Progenitor cell of endocrine pancreas (in vitro differentiated cells): ENCODE measurements around the gene HCN2. TPM values are rescaled to one million over a fixed set of nuclear protein-coding genes. Genes with fewer than 3 reads are reported as not detected.
"Not testable (repeated sequence)": the region's sequence is repeated elsewhere in the genome, so short reads cannot be mapped to it uniquely, and the experiment has no call there.

Experiments used
- DNase-seq: peaks from one replicate; pipeline ENCODE4 v3.0.0; 2021; ENCODE audit warnings: low spot score; ENCODE audit not compliant: unreplicated experiment
- H3K27ac Mint-ChIP-seq: 2 replicates; pipeline ENCODE4 v1.8.0; 2021; ENCODE audit warnings: mild to moderate bottlenecking, moderate library complexity, mixed read lengths
- H3K27me3 Mint-ChIP-seq: 2 replicates; pipeline ENCODE4 v1.8.0; 2021; ENCODE audit warnings: mixed read lengths
- H3K36me3 Mint-ChIP-seq: 2 replicates; pipeline ENCODE4 v1.8.0; 2022; ENCODE audit warnings: mixed read lengths; ENCODE audit not compliant: insufficient read depth
- H3K4me1 Mint-ChIP-seq: 2 replicates; pipeline ENCODE4 v1.8.0; 2021; ENCODE audit warnings: low read depth, mixed read lengths
- H3K4me3 Mint-ChIP-seq: 2 replicates; pipeline ENCODE4 v1.8.0; 2021; ENCODE audit warnings: low read depth, mild to moderate bottlenecking, moderate library complexity, mixed read lengths
- H3K9me3 Mint-ChIP-seq: 2 replicates; pipeline ENCODE4 v1.8.0; 2021; ENCODE audit warnings: low read depth, mixed read lengths
- total RNA-seq: library from RNA; stranded (reverse); gene quantifications from 2 replicates; pipeline ENCODE4 v1.2.1, GENCODE V29; 2021
- TF ChIP-seq, protein P1 (sequence below): fragments of 200-600 bp; sonication (generic); IDR thresholded peaks from one replicate; pipeline ENCODE4 v1.5.0; 2021; ENCODE audit warnings: antibody characterized with exemption, mild to moderate bottlenecking; ENCODE audit not compliant: unreplicated experiment

HCN2 gene
- total RNA-seq, 1 donor from 2014 or later, result 0.34 TPM

DNA sequence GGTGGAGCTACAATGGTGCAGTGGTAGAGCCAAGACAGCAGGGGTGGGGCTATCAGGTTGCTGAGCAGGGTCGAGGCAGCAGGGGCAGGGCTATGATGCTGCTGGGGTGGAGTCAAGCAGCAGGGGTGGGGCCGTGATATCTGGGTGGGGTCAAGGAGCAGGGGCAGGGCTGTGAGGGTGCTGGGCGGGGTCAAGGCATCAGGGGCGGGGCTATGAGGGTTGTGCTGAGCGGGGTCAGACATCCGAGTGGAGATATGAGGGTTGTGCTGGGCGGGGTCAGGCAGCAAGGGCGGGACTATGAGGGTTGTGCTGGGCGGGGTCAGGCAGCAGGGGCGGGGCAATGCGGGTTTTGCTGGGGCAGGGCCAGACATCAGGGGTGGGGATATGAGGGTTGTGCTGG, 14.7 kb downstream of the HCN2 start:
- Mint-ChIP-seq H3K27me3 (peaks cover 8% of the 10 kb centered on the region), H3K4me1 (no peaks in the 10 kb centered on the region), H3K36me3 (no peaks in the 10 kb centered on the region), H3K9me3 (peaks cover 4% of the 10 kb centered on the region), H3K27ac (no peak overlapping the region), H3K4me3 (no peak overlapping the region)
- no peak for DNase-seq
- TF ChIP-seq, protein P1, sequence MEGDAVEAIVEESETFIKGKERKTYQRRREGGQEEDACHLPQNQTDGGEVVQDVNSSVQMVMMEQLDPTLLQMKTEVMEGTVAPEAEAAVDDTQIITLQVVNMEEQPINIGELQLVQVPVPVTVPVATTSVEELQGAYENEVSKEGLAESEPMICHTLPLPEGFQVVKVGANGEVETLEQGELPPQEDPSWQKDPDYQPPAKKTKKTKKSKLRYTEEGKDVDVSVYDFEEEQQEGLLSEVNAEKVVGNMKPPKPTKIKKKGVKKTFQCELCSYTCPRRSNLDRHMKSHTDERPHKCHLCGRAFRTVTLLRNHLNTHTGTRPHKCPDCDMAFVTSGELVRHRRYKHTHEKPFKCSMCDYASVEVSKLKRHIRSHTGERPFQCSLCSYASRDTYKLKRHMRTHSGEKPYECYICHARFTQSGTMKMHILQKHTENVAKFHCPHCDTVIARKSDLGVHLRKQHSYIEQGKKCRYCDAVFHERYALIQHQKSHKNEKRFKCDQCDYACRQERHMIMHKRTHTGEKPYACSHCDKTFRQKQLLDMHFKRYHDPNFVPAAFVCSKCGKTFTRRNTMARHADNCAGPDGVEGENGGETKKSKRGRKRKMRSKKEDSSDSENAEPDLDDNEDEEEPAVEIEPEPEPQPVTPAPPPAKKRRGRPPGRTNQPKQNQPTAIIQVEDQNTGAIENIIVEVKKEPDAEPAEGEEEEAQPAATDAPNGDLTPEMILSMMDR, result no peak

DNA sequence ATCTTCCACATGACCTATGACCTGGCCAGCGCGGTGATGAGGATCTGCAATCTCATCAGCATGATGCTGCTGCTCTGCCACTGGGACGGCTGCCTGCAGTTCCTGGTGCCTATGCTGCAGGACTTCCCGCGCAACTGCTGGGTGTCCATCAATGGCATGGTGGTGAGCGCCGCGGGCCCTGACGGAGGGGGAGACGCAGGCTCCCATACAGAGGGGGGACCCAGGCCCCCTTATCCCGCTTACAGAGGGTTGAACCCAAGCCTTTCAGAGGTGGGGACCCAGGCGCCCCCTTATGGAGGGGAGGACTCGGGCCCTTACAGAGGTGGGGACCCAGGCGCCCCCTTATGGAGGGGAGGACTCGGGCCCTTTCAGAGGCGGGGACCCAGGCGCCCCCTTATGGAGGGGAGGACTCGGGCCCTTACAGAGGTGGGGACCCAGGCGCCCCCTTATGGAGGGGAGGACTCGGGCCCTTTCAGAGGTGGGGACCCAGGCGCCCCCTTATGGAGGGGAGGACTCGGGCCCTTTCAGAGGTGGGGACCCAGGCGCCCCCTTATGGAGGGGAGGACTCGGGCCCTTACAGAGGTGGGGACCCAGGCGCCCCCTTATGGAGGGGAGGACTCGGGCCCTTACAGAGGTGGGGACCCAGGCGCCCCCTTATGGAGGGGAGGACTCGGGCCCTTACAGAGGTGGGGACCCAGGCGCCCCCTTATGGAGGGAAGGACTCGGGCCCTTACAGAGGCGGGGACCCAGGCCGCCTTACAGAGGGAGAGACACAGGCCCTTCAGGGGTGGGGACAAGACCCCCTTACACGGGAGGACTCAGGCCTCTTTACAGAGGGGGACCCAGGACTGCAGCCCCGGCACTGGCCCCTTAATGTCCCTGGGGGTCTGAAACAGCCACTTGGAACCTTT, 15.6 kb downstream of the HCN2 start:
- not testable (repeated sequence) for H3K27me3 Mint-ChIP-seq, H3K4me3 Mint-ChIP-seq, H3K9me3 Mint-ChIP-seq, H3K4me1 Mint-ChIP-seq, H3K36me3 Mint-ChIP-seq, DNase-seq, H3K27ac Mint-ChIP-seq

DNA sequence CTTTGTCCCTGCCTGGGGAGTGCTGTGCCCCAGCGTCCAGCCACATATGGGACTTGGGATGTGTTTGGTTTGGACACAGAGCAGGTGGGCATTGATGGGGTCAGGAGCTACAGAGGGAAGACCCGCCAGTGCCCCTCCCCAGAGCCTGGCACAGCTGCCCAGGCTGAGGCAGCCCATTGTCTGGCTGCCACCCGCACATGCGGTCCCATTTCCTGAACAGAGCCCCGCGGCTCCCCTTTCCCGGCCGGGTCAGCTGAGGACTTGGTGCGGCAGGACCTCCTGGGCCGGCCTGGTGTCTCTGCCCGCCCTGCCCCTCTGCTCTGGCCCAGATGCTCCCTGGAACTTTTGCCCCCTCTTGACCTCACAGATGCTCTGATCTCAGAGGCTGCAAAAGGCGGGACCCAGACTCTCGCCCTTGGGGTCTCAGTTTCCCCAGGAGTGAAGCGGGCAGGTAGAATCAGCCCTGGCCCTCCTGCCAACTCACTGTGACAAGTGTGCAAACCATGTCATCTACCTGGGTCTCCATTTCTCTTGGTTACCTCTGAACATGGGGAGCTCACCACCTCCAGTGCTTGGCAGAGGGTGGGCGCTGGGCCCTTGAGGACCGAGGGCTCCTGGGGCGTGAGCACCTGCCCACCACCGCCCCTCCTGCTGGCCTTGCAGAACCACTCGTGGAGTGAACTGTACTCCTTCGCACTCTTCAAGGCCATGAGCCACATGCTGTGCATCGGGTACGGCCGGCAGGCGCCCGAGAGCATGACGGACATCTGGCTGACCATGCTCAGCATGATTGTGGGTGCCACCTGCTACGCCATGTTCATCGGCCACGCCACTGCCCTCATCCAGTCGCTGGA, 17.8 kb downstream of the HCN2 start:
- DNase-seq, result no peak
- TF ChIP-seq, protein P1, result no peak
- Mint-ChIP-seq H3K27ac (no peak overlapping the region), H3K27me3 (peaks cover 1% of the 10 kb centered on the region), H3K9me3 (no peaks in the 10 kb centered on the region), H3K4me1 (no peaks in the 10 kb centered on the region), H3K36me3 (no peaks in the 10 kb centered on the region), H3K4me3 (no peak overlapping the region)

DNA sequence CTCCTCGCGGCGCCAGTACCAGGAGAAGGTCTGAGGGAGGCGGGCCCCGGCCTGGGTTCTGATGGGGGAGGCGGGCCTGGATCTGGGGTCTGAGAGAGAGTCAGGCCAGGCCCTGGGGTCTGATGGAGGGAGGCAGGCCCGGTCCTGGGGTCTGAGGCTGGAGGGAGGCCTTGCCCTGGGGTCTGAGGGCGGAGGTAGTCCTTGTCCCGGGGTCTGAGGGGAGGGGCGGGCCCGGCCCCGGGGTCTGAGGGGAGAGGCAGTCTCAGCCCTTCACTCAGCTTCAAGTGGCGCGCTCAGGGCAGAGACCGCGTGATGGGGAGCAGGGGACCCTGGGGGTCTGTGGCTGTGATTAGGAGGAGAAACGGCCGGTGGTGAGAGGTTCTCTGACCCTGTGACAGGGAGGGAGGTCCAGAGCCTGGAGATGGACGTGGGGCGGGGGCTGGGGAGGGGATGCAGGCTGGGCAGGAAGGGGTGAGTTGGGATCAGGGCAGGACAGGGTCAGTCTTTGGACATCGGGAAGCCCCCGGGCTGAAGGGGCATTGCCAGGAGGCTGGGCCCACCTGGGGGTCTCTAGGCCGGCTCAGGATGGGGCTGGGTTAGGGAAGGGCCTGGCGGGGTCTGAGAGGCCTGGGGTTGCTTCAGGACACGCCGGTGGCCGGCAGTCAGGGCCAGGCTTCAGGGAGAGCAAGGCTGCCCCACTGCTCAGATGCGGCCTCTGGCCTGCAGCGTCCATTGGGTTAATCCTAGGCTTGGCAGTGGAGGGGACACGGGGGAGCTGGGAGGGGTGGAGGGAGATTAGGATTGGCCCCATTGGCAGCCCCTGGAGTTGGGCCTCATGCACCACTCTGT, 18.7 kb downstream of the HCN2 start:
- H3K27ac Mint-ChIP-seq, result no peak overlapping the region
- no peaks in the 10 kb centered on the region for H3K9me3 Mint-ChIP-seq
- no peaks in the 10 kb centered on the region for H3K27me3 Mint-ChIP-seq
- TF ChIP-seq, protein P1, result no peak
- no peak for DNase-seq
- no peak overlapping the region for H3K4me3 Mint-ChIP-seq
- H3K4me1 Mint-ChIP-seq, result no peaks in the 10 kb centered on the region
- H3K36me3 Mint-ChIP-seq, result no peaks in the 10 kb centered on the region

DNA sequence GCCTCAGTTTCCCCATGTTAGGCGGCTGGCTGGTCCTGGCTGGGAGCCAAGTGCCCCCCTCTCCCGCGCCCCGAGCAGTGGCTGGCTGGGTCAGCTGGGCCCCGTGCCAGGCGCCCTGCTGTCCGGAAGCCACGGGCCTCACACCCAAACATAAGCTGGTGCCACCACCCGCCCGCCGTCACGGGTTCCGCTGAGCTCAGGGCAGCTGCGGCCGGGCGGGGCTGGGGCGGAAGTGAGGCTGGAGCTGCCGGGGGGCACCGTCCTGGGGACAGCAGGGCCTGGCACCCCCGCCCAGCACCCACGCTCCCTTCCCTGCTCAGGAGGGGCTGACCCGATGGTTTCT, 19.3 kb downstream of the HCN2 start:
- Mint-ChIP-seq H3K36me3 (no peaks in the 10 kb centered on the region), H3K27ac (no peak overlapping the region), H3K4me1 (no peaks in the 10 kb centered on the region), H3K9me3 (no peaks in the 10 kb centered on the region), H3K27me3 (no peaks in the 10 kb centered on the region), H3K4me3 (no peak overlapping the region)
- TF ChIP-seq, protein P1, result no peak
- DNase-seq, result no peak
